Measurements from ENCODE around the gene CHMP4A.

Gene CHMP4A

GRCh38 chr14:24178399-24179178 lies 34.7 kb downstream of the CHMP4A start:
- Histone ChIP-seq H3K9me3 (ENCODE audit: control insufficient read depth, low read length) (no peaks in the 10 kb centered on the region), H3K4me1 (ENCODE audit: control insufficient read depth, insufficient read depth, low read length) (no peaks in the 10 kb centered on the region), H3K4me3 (ENCODE audit: insufficient read depth, low read depth, low read length) (no peak overlapping the region), H3K27me3 (ENCODE audit: control insufficient read depth, insufficient read depth, low read length, poor library complexity, severe bottlenecking) (no peaks in the 10 kb centered on the region), H3K27ac (ENCODE audit: insufficient read depth, low read depth, low read length, poor library complexity, severe bottlenecking) (no peak overlapping the region), H3K36me3 (ENCODE audit: control insufficient read depth, insufficient read depth, low read length) (peaks cover 21% of the 10 kb centered on the region)
- 91 to 95% methylated on average over 12 of the region's 12 CpGs for WGBS, 2 experiments

GRCh38 chr14:24177891-24178290 lies 35.4 kb downstream of the CHMP4A start:
- 95 to 96% methylated on average over 14 of the region's 14 CpGs for WGBS, 2 experiments
- Histone ChIP-seq H3K4me1 (ENCODE audit: control insufficient read depth, insufficient read depth, low read length) (peaks cover under 1% of the 10 kb centered on the region), H3K9me3 (ENCODE audit: control insufficient read depth, low read length) (no peaks in the 10 kb centered on the region), H3K27ac (ENCODE audit: insufficient read depth, low read depth, low read length, poor library complexity, severe bottlenecking) (no peak overlapping the region), H3K4me3 (ENCODE audit: insufficient read depth, low read depth, low read length) (no peak overlapping the region), H3K27me3 (ENCODE audit: control insufficient read depth, insufficient read depth, low read length, poor library complexity, severe bottlenecking) (no peaks in the 10 kb centered on the region), H3K36me3 (ENCODE audit: control insufficient read depth, insufficient read depth, low read length) (peaks cover 21% of the 10 kb centered on the region)

- Histone ChIP-seq H3K27me3 (ENCODE audit: control insufficient read depth, insufficient read depth, low read length, poor library complexity, severe bottlenecking) (no peaks in the 10 kb centered on the region), H3K27ac (ENCODE audit: insufficient read depth, low read depth, low read length, poor library complexity, severe bottlenecking) (no peak overlapping the region), H3K4me3 (ENCODE audit: insufficient read depth, low read depth, low read length) (no peak overlapping the region), H3K36me3 (ENCODE audit: control insufficient read depth, insufficient read depth, low read length) (peaks cover 21% of the 10 kb centered on the region), H3K9me3 (ENCODE audit: control insufficient read depth, low read length) (no peaks in the 10 kb centered on the region), H3K4me1 (ENCODE audit: control insufficient read depth, insufficient read depth, low read length) (peaks cover 6% of the 10 kb centered on the region)
- 89 to 94% methylated on average over 12 of the region's 12 CpGs for WGBS, 2 experiments
Measured at GRCh38 chr14:24177041-24177825, 36.1 kb downstream of the CHMP4A start.

GRCh38 chr14:24176599-24176998 lies 36.7 kb downstream of the CHMP4A start:
- H3K36me3 ChIP-seq (ENCODE audit: control insufficient read depth, insufficient read depth, low read length), result peaks cover 19% of the 10 kb centered on the region
- peaks cover 6% of the 10 kb centered on the region for H3K4me1 ChIP-seq (ENCODE audit: control insufficient read depth, insufficient read depth, low read length)
- WGBS, 2 experiments, result 93 to 94% methylated on average over 5 of the region's 5 CpGs
- no peaks in the 10 kb centered on the region for H3K9me3 ChIP-seq (ENCODE audit: control insufficient read depth, low read length)
- no peaks in the 10 kb centered on the region for H3K27me3 ChIP-seq (ENCODE audit: control insufficient read depth, insufficient read depth, low read length, poor library complexity, severe bottlenecking)
- no peak overlapping the region for H3K4me3 ChIP-seq (ENCODE audit: insufficient read depth, low read depth, low read length)
- no peak overlapping the region for H3K27ac ChIP-seq (ENCODE audit: insufficient read depth, low read depth, low read length, poor library complexity, severe bottlenecking)

- no peak overlapping the region for H3K27ac ChIP-seq (ENCODE audit: insufficient read depth, low read depth, low read length, poor library complexity, severe bottlenecking)
- H3K9me3 ChIP-seq (ENCODE audit: control insufficient read depth, low read length), result no peaks in the 10 kb centered on the region
- H3K4me3 ChIP-seq (ENCODE audit: insufficient read depth, low read depth, low read length), result peak overlapping the region; percentile 60
- H3K27me3 ChIP-seq (ENCODE audit: control insufficient read depth, insufficient read depth, low read length, poor library complexity, severe bottlenecking), result no peaks in the 10 kb centered on the region
- 91 to 93% methylated on average over 20 of the region's 20 CpGs for WGBS, 2 experiments
- H3K36me3 ChIP-seq (ENCODE audit: control insufficient read depth, insufficient read depth, low read length), result peaks cover 2% of the 10 kb centered on the region
- peaks cover 6% of the 10 kb centered on the region for H3K4me1 ChIP-seq (ENCODE audit: control insufficient read depth, insufficient read depth, low read length)
Measured at GRCh38 chr14:24172871-24173281, 40.4 kb downstream of the CHMP4A start.

- peak overlapping the region; percentile 60 for H3K4me3 ChIP-seq (ENCODE audit: insufficient read depth, low read depth, low read length)
- peaks cover 6% of the 10 kb centered on the region for H3K4me1 ChIP-seq (ENCODE audit: control insufficient read depth, insufficient read depth, low read length)
- H3K9me3 ChIP-seq (ENCODE audit: control insufficient read depth, low read length), result no peaks in the 10 kb centered on the region
- WGBS, 2 experiments, result 78 to 83% methylated on average over 30 of the region's 30 CpGs
- H3K27ac ChIP-seq (ENCODE audit: insufficient read depth, low read depth, low read length, poor library complexity, severe bottlenecking), result no peak overlapping the region
- H3K36me3 ChIP-seq (ENCODE audit: control insufficient read depth, insufficient read depth, low read length), result no peaks in the 10 kb centered on the region
- H3K27me3 ChIP-seq (ENCODE audit: control insufficient read depth, insufficient read depth, low read length, poor library complexity, severe bottlenecking), result no peaks in the 10 kb centered on the region
Measured at GRCh38 chr14:24172261-24172860, 40.9 kb downstream of the CHMP4A start.

- peak within 1 kb of the TSS; percentile 48 for H3K27ac ChIP-seq (ENCODE audit: insufficient read depth, low read depth, low read length, poor library complexity, severe bottlenecking)
- no peaks in the 10 kb centered on the region for H3K9me3 ChIP-seq (ENCODE audit: control insufficient read depth, low read length)
- H3K36me3 ChIP-seq (ENCODE audit: control insufficient read depth, insufficient read depth, low read length), result no peaks in the 10 kb centered on the region
- H3K4me3 ChIP-seq (ENCODE audit: insufficient read depth, low read depth, low read length), result peak within 1 kb of the TSS; percentile 60
- H3K4me1 ChIP-seq (ENCODE audit: control insufficient read depth, insufficient read depth, low read length), result peaks cover 6% of the 10 kb centered on the region
- WGBS, 2 experiments, result 27 to 31% methylated on average over 63 of the region's 63 CpGs
- H3K27me3 ChIP-seq (ENCODE audit: control insufficient read depth, insufficient read depth, low read length, poor library complexity, severe bottlenecking), result no peaks in the 10 kb centered on the region
Measured at GRCh38 chr14:24171422-24172260, 41.6 kb downstream of the CHMP4A start, which contains the start of gene REC8. Gene REC8 (plus strand): TSS chr14:24172080. CDS start chr14:24172553, 473 bp downstream.

- H3K27me3 ChIP-seq (ENCODE audit: control insufficient read depth, insufficient read depth, low read length, poor library complexity, severe bottlenecking), result no peaks in the 10 kb centered on the region
- H3K9me3 ChIP-seq (ENCODE audit: control insufficient read depth, low read length), result no peaks in the 10 kb centered on the region
- peaks cover 2% of the 10 kb centered on the region for H3K4me1 ChIP-seq (ENCODE audit: control insufficient read depth, insufficient read depth, low read length)
- H3K36me3 ChIP-seq (ENCODE audit: control insufficient read depth, insufficient read depth, low read length), result no peaks in the 10 kb centered on the region
- no peak overlapping the region for H3K4me3 ChIP-seq (ENCODE audit: insufficient read depth, low read depth, low read length)
- no peak overlapping the region for H3K27ac ChIP-seq (ENCODE audit: insufficient read depth, low read depth, low read length, poor library complexity, severe bottlenecking)
- 93% methylated on average over 3 of the region's 3 CpGs for WGBS, 2 experiments
Measured at GRCh38 chr14:24167469-24168114, 45.7 kb downstream of the CHMP4A start.

- H3K9me3 ChIP-seq (ENCODE audit: control insufficient read depth, low read length), result no peaks in the 10 kb centered on the region
- H3K27ac ChIP-seq (ENCODE audit: insufficient read depth, low read depth, low read length, poor library complexity, severe bottlenecking), result no peak overlapping the region
- H3K36me3 ChIP-seq (ENCODE audit: control insufficient read depth, insufficient read depth, low read length), result no peaks in the 10 kb centered on the region
- WGBS, 2 experiments, result 90 to 93% methylated on average over 5 of the region's 5 CpGs
- H3K27me3 ChIP-seq (ENCODE audit: control insufficient read depth, insufficient read depth, low read length, poor library complexity, severe bottlenecking), result no peaks in the 10 kb centered on the region
- no peak overlapping the region for H3K4me3 ChIP-seq (ENCODE audit: insufficient read depth, low read depth, low read length)
- no peaks in the 10 kb centered on the region for H3K4me1 ChIP-seq (ENCODE audit: control insufficient read depth, insufficient read depth, low read length)
Measured at GRCh38 chr14:24165785-24166184, 47.5 kb downstream of the CHMP4A start.
